NT2/D1 (cell line): ENCODE measurements around the gene RHOBTB1.
"Not testable (repeated sequence)": the region's sequence is repeated elsewhere in the genome, so short reads cannot be mapped to it uniquely, and the experiment has no call there.

ENCODE experiments used
- DNase-seq: peaks from one replicate; pipeline ENCODE4 v3.0.0-alpha.2; 2011; ENCODE audit warnings: low read depth, low spot score
- H3K27me3 ChIP-seq: 2 replicates; pipeline ENCODE4 v1.6.0; 2011; ENCODE audit warnings: mild to moderate bottlenecking; ENCODE audit not compliant: insufficient read length, insufficient read depth
- H3K36me3 ChIP-seq: 2 replicates; pipeline ENCODE4 v1.6.1; 2011; ENCODE audit warnings: mild to moderate bottlenecking, low read length, mixed read lengths; ENCODE audit not compliant: insufficient read depth, insufficient read length
- H3K4me1 ChIP-seq: 2 replicates; pipeline ENCODE4 v1.5.1; 2011; ENCODE audit not compliant: insufficient read depth, insufficient read length
- H3K4me3 ChIP-seq: 2 replicates; pipeline ENCODE4 v1.5.1; 2011; ENCODE audit warnings: low read depth; ENCODE audit not compliant: insufficient read length
- H3K9ac ChIP-seq: 2 replicates; pipeline ENCODE4 v1.6.0; 2011; ENCODE audit warnings: low read depth; ENCODE audit not compliant: insufficient read length
- H3K9me3 ChIP-seq: 2 replicates; pipeline ENCODE4 v1.5.1; 2011; ENCODE audit warnings: mild to moderate bottlenecking, low read length; ENCODE audit not compliant: insufficient read depth
- SUZ12 ChIP-seq: IDR thresholded peaks from 2 replicates; pipeline ENCODE4 v1.6.1; 2011; ENCODE audit not compliant: insufficient read length, insufficient read depth; ENCODE audit errors: extremely low read depth
- YY1 ChIP-seq: IDR thresholded peaks from 2 replicates; pipeline ENCODE4 v1.6.1; 2011; ENCODE audit not compliant: insufficient read length, insufficient read depth
- ZNF274 ChIP-seq: IDR thresholded peaks from 2 replicates; pipeline ENCODE4 v1.6.1; 2011; ENCODE audit warnings: mild to moderate bottlenecking, low read depth, low read length

RHOBTB1 gene

DNA sequence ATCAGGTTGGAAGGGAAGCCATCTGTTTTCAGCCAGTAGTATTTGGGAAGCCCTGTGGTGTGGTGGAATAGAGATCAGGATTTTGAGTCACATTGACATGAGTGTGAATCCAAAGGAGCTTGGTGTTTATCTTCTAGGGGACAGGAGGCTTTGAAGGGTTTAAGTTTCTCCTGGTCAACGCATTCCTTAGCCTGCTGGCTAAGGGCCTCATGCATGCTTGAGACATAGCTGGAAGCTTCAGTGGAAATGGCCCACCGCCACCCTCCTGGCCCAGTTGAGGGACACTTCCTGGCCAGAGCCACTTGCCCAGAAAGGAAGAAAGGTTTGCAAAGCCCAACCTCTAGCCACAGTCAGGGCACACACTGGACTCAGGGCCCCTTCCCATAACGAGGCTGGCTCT is 94.8 kb downstream of the RHOBTB1 start:
- no peaks in the 10 kb centered on the region for H3K27me3 ChIP-seq
- H3K4me1 ChIP-seq: peaks cover 2% of the 10 kb centered on the region
- TF ChIP-seq YY1: no peak
- no peak for TF ChIP-seq SUZ12
- no peak for TF ChIP-seq ZNF274
- H3K9ac ChIP-seq: no peak overlapping the region
- H3K9me3 ChIP-seq: no peaks in the 10 kb centered on the region
- H3K36me3 ChIP-seq: no peaks in the 10 kb centered on the region
- H3K4me3 ChIP-seq: no peak overlapping the region
- DNase-seq: no peak

DNA sequence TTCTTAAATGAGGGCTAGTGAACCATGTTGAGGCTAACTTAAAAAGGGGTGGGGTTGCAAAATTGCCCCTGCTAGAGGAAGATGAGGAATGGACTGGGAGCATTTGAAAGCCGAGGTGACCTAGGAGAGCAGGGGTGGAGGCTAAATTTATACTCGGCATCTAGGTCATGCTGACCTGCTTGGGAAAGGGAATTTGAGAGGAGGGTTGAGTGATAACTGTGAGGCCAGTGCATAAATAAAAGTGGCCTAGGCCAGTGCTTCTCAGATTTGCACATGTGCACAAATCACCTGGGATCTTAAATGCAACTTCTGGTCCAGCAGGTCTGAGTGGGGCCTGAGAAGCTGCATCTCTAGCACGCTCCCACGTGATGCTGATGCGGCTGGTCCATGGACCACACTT is 95.3 kb downstream of the RHOBTB1 start:
- DNase-seq: no peak

DNA sequence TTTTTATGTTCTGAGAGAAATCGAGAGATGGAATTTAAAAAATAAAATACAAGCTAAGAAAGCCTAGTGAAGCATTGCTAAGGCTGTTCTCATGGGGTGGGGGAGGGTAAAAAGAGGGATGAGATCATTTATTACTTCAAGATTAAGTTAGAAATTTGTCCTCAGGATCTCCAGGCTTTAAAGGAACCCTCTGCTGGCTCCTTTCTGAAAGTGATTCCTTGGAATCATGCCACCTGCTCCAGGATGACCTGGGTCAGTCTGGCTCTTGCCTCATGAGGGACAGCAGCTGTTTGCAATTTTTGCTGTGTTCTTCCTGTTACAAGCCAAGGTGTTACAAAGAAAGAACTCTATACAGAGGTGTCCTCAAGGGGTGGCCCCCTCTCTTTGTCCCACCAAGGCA is 95.9 kb downstream of the RHOBTB1 start:
- Histone ChIP-seq H3K4me1 (no peaks in the 10 kb centered on the region), H3K27me3 (no peaks in the 10 kb centered on the region), H3K9ac (no peak overlapping the region), H3K36me3 (no peaks in the 10 kb centered on the region), H3K9me3 (no peaks in the 10 kb centered on the region), H3K4me3 (no peak overlapping the region)
- no peak for DNase-seq
- no peak for TF ChIP-seq SUZ12

More for the DNA sequence above, 95.3 kb downstream of the RHOBTB1 start:
- Histone ChIP-seq H3K9ac (no peak overlapping the region), H3K9me3 (no peaks in the 10 kb centered on the region), H3K4me3 (no peak overlapping the region), H3K27me3 (no peaks in the 10 kb centered on the region), H3K36me3 (no peaks in the 10 kb centered on the region), H3K4me1 (no peaks in the 10 kb centered on the region)
- no peak for TF ChIP-seq YY1
- no peak for TF ChIP-seq ZNF274

DNA sequence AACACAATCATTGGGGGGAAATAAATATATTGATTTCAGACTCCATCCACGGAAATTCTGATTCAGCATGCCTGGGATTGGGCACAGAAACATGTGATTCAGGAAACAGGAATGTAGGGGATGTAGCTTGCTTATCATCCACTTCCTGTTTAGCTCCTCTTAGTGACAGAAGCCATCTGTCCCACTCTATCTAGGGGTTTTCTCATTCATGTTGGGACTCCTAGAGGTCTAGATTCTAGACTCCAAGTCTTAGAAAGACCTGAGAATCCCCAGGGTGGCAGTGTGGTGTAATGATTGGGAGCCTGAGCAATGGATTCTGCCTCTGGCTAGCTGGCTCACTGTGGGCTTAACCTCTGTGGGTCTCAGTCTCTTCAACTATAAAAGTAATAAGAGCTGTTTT is 97.8 kb downstream of the RHOBTB1 start:
- Histone ChIP-seq H3K4me3 (no peak overlapping the region), H3K36me3 (no peaks in the 10 kb centered on the region), H3K4me1 (no peaks in the 10 kb centered on the region), H3K9ac (no peak overlapping the region), H3K27me3 (no peaks in the 10 kb centered on the region), H3K9me3 (no peaks in the 10 kb centered on the region)
- DNase-seq: no peak
- TF ChIP-seq YY1 (no peak), SUZ12 (no peak), ZNF274 (no peak)

DNA sequence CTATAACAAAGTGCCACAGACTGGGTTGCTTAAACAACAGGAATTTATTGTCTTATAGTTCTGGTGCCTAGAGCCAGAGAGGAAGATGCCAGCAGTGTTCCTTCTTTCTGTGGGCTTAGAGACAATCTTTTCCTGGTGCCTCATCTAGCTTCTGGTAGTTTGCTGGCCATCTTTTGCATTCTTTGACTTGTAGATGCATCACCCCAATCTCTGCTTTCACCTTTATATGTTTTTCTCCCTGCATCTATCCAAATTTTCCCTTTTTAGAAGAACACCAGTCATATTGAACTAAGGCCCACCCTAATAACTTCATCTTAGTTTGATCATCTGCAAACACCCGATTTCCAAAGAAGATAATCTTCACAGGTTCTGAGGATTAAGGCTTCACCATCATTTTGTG is 98.9 kb downstream of the RHOBTB1 start:
- no peaks in the 10 kb centered on the region for H3K27me3 ChIP-seq
- DNase-seq: no peak
- no peak overlapping the region for H3K9ac ChIP-seq
- no peak for TF ChIP-seq YY1
- TF ChIP-seq SUZ12: no peak
- no peak for TF ChIP-seq ZNF274
- no peak overlapping the region for H3K4me3 ChIP-seq
- no peaks in the 10 kb centered on the region for H3K9me3 ChIP-seq
- H3K4me1 ChIP-seq: no peaks in the 10 kb centered on the region
- no peaks in the 10 kb centered on the region for H3K36me3 ChIP-seq

DNA sequence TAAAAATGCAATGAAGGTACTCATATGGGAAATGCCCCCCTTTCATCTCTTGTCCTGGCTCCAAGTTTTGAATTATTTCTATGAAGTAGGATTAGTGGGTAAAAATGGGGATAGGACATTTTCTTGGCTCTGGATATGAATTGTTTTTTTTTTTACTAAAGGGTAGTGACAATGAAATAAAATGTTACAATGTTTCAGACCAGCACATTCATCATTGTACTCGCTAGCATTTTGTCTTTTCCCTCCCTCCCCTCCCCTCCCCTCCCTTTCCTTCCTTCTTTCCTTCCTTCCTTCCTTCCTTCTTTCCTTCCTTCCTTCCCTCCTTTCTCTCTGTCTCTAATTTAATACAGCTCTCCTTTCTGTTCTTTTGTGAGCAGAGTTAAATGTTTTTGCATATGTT is 101.3 kb downstream of the RHOBTB1 start:
- Histone ChIP-seq H3K27me3 (no peaks in the 10 kb centered on the region), H3K4me3 (no peak overlapping the region), H3K9me3 (no peaks in the 10 kb centered on the region), H3K36me3 (no peaks in the 10 kb centered on the region), H3K4me1 (no peaks in the 10 kb centered on the region), H3K9ac (no peak overlapping the region)
- TF ChIP-seq SUZ12 (no peak), ZNF274 (no peak), YY1 (no peak)
- DNase-seq: no peak

DNA sequence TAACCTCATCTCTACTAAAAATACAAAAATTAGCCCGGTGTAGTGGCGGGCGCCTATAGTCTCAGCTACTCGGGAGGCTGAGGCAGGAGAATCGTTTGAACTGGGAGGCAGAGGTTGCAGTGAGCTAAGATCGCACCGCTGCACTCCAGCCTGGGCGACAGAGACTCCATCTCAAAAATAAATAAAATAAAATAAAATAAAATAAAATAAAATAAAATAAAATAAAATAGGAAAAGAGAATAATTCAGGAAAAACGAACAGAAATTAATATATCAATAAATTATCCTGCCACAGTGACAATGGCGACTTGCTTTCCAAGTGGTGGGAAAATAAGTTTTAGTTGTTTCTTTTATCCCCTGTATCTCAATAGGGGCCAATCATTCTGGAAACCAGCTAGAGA is 102.8 kb downstream of the RHOBTB1 start:
- not testable (repeated sequence) for H3K4me3 ChIP-seq, H3K4me1 ChIP-seq, DNase-seq, H3K27me3 ChIP-seq, H3K36me3 ChIP-seq, H3K9me3 ChIP-seq, H3K9ac ChIP-seq

DNA sequence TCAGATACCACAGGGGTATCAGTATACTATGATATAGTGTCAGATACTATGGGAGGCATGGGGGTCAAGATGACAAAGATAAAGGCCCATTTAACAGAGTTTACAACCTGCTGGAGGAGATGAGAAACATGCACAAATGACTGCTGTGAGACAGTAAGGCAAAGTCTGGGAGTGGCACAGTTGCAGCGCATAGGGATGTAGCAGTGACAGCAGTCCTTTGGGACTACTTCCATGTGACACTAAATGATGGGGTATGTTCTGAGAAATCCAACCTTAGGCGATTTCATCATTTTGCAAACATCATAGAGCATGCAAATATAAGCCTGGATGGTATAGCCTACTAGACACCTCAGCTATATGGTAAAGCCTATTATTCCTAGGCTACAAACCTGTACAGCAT is 108.9 kb downstream of the RHOBTB1 start:
- no peak for DNase-seq
- Histone ChIP-seq H3K27me3 (no peaks in the 10 kb centered on the region), H3K4me3 (no peak overlapping the region), H3K9me3 (no peaks in the 10 kb centered on the region), H3K4me1 (no peaks in the 10 kb centered on the region), H3K9ac (no peak overlapping the region), H3K36me3 (no peaks in the 10 kb centered on the region)
- TF ChIP-seq YY1 (no peak), ZNF274 (no peak), SUZ12 (no peak)
